ENCODE data around the gene CCDC120. TPM values are rescaled to one million over a fixed set of nuclear protein-coding genes. Genes with fewer than 3 reads are reported as not detected.

CCDC120 gene
- total and polyA plus RNA-seq, 9 of the 15 experiments (the other 6 are each of a cell fraction or from before 2014, with no cell fraction given): 0.13 to 3.6 (median 0.54) TPM

- TF ChIP-seq, protein P1, sequence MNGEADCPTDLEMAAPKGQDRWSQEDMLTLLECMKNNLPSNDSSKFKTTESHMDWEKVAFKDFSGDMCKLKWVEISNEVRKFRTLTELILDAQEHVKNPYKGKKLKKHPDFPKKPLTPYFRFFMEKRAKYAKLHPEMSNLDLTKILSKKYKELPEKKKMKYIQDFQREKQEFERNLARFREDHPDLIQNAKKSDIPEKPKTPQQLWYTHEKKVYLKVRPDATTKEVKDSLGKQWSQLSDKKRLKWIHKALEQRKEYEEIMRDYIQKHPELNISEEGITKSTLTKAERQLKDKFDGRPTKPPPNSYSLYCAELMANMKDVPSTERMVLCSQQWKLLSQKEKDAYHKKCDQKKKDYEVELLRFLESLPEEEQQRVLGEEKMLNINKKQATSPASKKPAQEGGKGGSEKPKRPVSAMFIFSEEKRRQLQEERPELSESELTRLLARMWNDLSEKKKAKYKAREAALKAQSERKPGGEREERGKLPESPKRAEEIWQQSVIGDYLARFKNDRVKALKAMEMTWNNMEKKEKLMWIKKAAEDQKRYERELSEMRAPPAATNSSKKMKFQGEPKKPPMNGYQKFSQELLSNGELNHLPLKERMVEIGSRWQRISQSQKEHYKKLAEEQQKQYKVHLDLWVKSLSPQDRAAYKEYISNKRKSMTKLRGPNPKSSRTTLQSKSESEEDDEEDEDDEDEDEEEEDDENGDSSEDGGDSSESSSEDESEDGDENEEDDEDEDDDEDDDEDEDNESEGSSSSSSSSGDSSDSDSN (IDR thresholded peaks at IDR 0.05; ENCODE audit: borderline replicate concordance in 1 of 2, low read depth in 2 of 2, low read length in 2 of 2): no peak; a peak in 1 of 4 replicates
- peak; percentile 79; the same call in 1 of the 2 replicates for TF ChIP-seq NFRKB (IDR thresholded peaks at IDR 0.05; ENCODE audit: low read depth)
- TF ChIP-seq CSDE1 (IDR thresholded peaks at IDR 0.05): peak in 1 of 2 experiments; percentile 61; a peak in 2 of 4 replicates
- TF ChIP-seq FOXA3 (CRISPR knock-in tag; conservative IDR thresholded peaks at IDR 0.05 in 1 of 2, IDR thresholded peaks at IDR 0.05 in 1 of 2): peak; percentile 24 to 86; a peak in 2 of 4 replicates
- no peak for TF ChIP-seq ZFPM2 (CRISPR knock-in tag; IDR thresholded peaks at IDR 0.05)
- TF ChIP-seq BRD9 (IDR thresholded peaks at IDR 0.05; ENCODE audit: low read depth, partially characterized antibody): peak; percentile 28
- TF ChIP-seq, protein P2, sequence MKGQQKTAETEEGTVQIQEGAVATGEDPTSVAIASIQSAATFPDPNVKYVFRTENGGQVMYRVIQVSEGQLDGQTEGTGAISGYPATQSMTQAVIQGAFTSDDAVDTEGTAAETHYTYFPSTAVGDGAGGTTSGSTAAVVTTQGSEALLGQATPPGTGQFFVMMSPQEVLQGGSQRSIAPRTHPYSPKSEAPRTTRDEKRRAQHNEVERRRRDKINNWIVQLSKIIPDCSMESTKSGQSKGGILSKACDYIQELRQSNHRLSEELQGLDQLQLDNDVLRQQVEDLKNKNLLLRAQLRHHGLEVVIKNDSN (CRISPR knock-in tag; IDR thresholded peaks at IDR 0.05): no peak
- TF ChIP-seq AFF1 (IDR thresholded peaks at IDR 0.05; ENCODE audit: low read depth in 1 of 2, partially characterized antibody in 2 of 2): peak in 1 of 2 experiments; percentile 25
- TF ChIP-seq TCF3 (CRISPR knock-in tag; IDR thresholded peaks at IDR 0.05): no peak
- TF ChIP-seq TGIF2 (CRISPR knock-in tag; IDR thresholded peaks at IDR 0.05): no peak
- TF ChIP-seq ILK (tag; IDR thresholded peaks at IDR 0.05; ENCODE audit: borderline replicate concordance, low read depth): no peak
- TF ChIP-seq MNT (conservative IDR thresholded peaks at IDR 0.05): peak; percentile 84 to 92
- TF ChIP-seq, protein P3, sequence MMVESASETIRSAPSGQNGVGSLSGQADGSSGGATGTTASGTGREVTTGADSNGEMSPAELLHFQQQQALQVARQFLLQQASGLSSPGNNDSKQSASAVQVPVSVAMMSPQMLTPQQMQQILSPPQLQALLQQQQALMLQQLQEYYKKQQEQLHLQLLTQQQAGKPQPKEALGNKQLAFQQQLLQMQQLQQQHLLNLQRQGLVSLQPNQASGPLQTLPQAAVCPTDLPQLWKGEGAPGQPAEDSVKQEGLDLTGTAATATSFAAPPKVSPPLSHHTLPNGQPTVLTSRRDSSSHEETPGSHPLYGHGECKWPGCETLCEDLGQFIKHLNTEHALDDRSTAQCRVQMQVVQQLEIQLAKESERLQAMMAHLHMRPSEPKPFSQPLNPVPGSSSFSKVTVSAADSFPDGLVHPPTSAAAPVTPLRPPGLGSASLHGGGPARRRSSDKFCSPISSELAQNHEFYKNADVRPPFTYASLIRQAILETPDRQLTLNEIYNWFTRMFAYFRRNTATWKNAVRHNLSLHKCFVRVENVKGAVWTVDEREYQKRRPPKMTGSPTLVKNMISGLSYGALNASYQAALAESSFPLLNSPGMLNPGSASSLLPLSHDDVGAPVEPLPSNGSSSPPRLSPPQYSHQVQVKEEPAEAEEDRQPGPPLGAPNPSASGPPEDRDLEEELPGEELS (CRISPR knock-in tag; IDR thresholded peaks at IDR 0.05; ENCODE audit: borderline replicate concordance): 0 out of 2 replicates have a peak, but pooled peaks have one; percentile 79
- TF ChIP-seq ZNF239 (CRISPR knock-in tag; IDR thresholded peaks at IDR 0.05): no peak
Measured at GRCh38 chrX:49079489-49080428, 21.0 kb downstream of the CCDC120 start, which contains the start of gene WDR45 (continued).
